ENCODE measurements around the gene HEATR1. TPM values are rescaled to one million over a fixed set of nuclear protein-coding genes. Genes with fewer than 3 reads are reported as not detected.
A peak's percentile ranks its signal among the peaks of the same experiment; 100 is the strongest.

HEATR1 gene
- total RNA-seq, 8 experiments from 2014 or later, result 17.4 to 51.4 (median 31.4) TPM

GRCh38 chr1:236530286-236530685 lies 74.0 kb downstream of the HEATR1 start:
- no peak for ATAC-seq (replicated peaks in 6 of 8)
- Histone ChIP-seq H3K4me3 (no peak overlapping the region), H3K4me1 (replicated peaks in 1 of 2) (peaks cover 0 to 5% of the 10 kb centered on the region in 2 donors), H3K27ac (no peak overlapping the region)
- in situ Hi-C loops (cut with MboI; ENCODE audit: low pct_unique_long_range_greater_than_20kb in 2 of 9, low sequenced_read_pairs in 9 of 9, unreplicated experiment in 9 of 9), result no loop called here
- WGBS, 10 experiments, result 70 to 100% (median 93%) methylated on average over 1 of the region's 1 CpG

GRCh38 chr1:236526079-236526478 lies 78.2 kb downstream of the HEATR1 start:
- ATAC-seq (replicated peaks in 6 of 8), result no peak
- in situ Hi-C loops (cut with MboI; ENCODE audit: low pct_unique_long_range_greater_than_20kb in 2 of 9, low sequenced_read_pairs in 9 of 9, unreplicated experiment in 9 of 9), result no loop called here
- no peak overlapping the region for H3K27ac ChIP-seq
- H3K4me1 ChIP-seq (replicated peaks in 1 of 2), result peaks cover 7 to 12% of the 10 kb centered on the region in 2 donors
- no peak overlapping the region for H3K4me3 ChIP-seq
- 80 to 100% (median 95%) methylated on average over 1 to 3 of the region's 3 CpGs for WGBS, 10 experiments

- ATAC-seq (replicated peaks in 6 of 8), result no peak
- Histone ChIP-seq H3K27ac (peak overlapping the region; percentile 3 to 48), H3K4me3 (peak overlapping the region; percentile 25 to 45 (median 34)), H3K4me1 (replicated peaks in 1 of 2) (peaks cover 7 to 12% of the 10 kb centered on the region in 2 donors)
- in situ Hi-C loops (cut with MboI; ENCODE audit: low pct_unique_long_range_greater_than_20kb in 2 of 9, low sequenced_read_pairs in 9 of 9, unreplicated experiment in 9 of 9), result no loop called here
- WGBS, 10 experiments, result 0 to 48% (median 6%) methylated on average over 2 to 3 of the region's 3 CpGs; no CpG with 5 or more reads in 1 of the 10 experiments
Measured at GRCh38 chr1:236524895-236525184, 79.5 kb downstream of the HEATR1 start.

- peaks cover 7 to 12% of the 10 kb centered on the region in 2 donors for H3K4me1 ChIP-seq (replicated peaks in 1 of 2)
- WGBS, 10 experiments, result 0 to 26% (median 2%) methylated on average over 4 to 23 of the region's 32 CpGs; no CpG with 5 or more reads in 1 of the 10 experiments
- peak overlapping the region; percentile 25 to 45 (median 34) for H3K4me3 ChIP-seq
- H3K27ac ChIP-seq, result peak overlapping the region; percentile 35 to 48
- in situ Hi-C loops (cut with MboI; ENCODE audit: low pct_unique_long_range_greater_than_20kb in 2 of 9, low sequenced_read_pairs in 9 of 9, unreplicated experiment in 9 of 9), result no loop called here
- ATAC-seq (replicated peaks in 6 of 8), result peak; percentile 65 to 94 (median 86)
Measured at GRCh38 chr1:236524142-236524894, 80.0 kb downstream of the HEATR1 start.

GRCh38 chr1:236523704-236524141 lies 80.6 kb downstream of the HEATR1 start, which contains the start of gene LGALS8:
TSS of gene LGALS8 (plus strand) at chr1:236523982. CDS start at chr1:236526071, 2,089 bp downstream.
- H3K4me3 ChIP-seq, result peak within 1 kb of the TSS; percentile 25 to 45 (median 34)
- peaks cover 7 to 12% of the 10 kb centered on the region in 2 donors for H3K4me1 ChIP-seq (replicated peaks in 1 of 2)
- ATAC-seq (replicated peaks in 6 of 8), result peak; percentile 60 to 87 (median 72)
- 7 to 70% (median 13%) methylated on average over 2 to 9 of the region's 35 CpGs; no CpG with 5 or more reads in 6 of the 10 experiments for WGBS, 10 experiments
- in situ Hi-C loops (cut with MboI; ENCODE audit: low pct_unique_long_range_greater_than_20kb in 2 of 9, low sequenced_read_pairs in 9 of 9, unreplicated experiment in 9 of 9), result no loop called here
- peak within 1 kb of the TSS; percentile 35 to 48 for H3K27ac ChIP-seq

- Histone ChIP-seq H3K4me1 (replicated peaks in 1 of 2) (peaks cover 7 to 12% of the 10 kb centered on the region in 2 donors), H3K4me3 (peak overlapping the region in 3 of 5 donors; percentile 34 to 45 (median 40)), H3K27ac (no peak overlapping the region)
- WGBS, 10 experiments, result 0 to 98% (median 78%) methylated on average over 1 to 13 of the region's 26 CpGs
- peak in 6 of 8 experiments; percentile 0 to 25 (median 8) for ATAC-seq (replicated peaks in 6 of 8)
- in situ Hi-C loops (cut with MboI; ENCODE audit: low pct_unique_long_range_greater_than_20kb in 2 of 9, low sequenced_read_pairs in 9 of 9, unreplicated experiment in 9 of 9), result no loop called here
Measured at GRCh38 chr1:236522937-236523703, 81.2 kb downstream of the HEATR1 start.

GRCh38 chr1:236520445-236521005 lies 83.8 kb downstream of the HEATR1 start:
- 19 to 93% (median 85%) methylated on average over 1 to 4 of the region's 4 CpGs; no CpG with 5 or more reads in 1 of the 10 experiments for WGBS, 10 experiments
- Histone ChIP-seq H3K4me3 (no peak overlapping the region), H3K27ac (no peak overlapping the region), H3K4me1 (replicated peaks in 1 of 2) (peaks cover 7 to 12% of the 10 kb centered on the region in 2 donors)
- in situ Hi-C loops (cut with MboI; ENCODE audit: low pct_unique_long_range_greater_than_20kb in 2 of 9, low sequenced_read_pairs in 9 of 9, unreplicated experiment in 9 of 9), result no loop called here
- no peak for ATAC-seq (replicated peaks in 6 of 8)

- 21 to 100% (median 90%) methylated on average over 2 to 5 of the region's 5 CpGs for WGBS, 10 experiments
- Histone ChIP-seq H3K4me3 (no peak overlapping the region), H3K4me1 (replicated peaks in 1 of 2) (no peaks in the 10 kb centered on the region), H3K27ac (no peak overlapping the region)
- in situ Hi-C loops (cut with MboI; ENCODE audit: low pct_unique_long_range_greater_than_20kb in 2 of 9, low sequenced_read_pairs in 9 of 9, unreplicated experiment in 9 of 9), result no loop called here
- ATAC-seq (replicated peaks in 6 of 8), result peak in 1 of 8 experiments; percentile 63
Measured at GRCh38 chr1:236518322-236518721, 86.0 kb downstream of the HEATR1 start.

GRCh38 chr1:236516929-236517704 lies 87.2 kb downstream of the HEATR1 start:
- no peak overlapping the region for H3K4me3 ChIP-seq
- 22 to 81% (median 58%) methylated on average over 2 to 8 of the region's 8 CpGs; no CpG with 5 or more reads in 1 of the 10 experiments for WGBS, 10 experiments
- ATAC-seq (replicated peaks in 6 of 8), result peak in 6 of 8 experiments; percentile 32 to 90 (median 45)
- H3K27ac ChIP-seq, result no peak overlapping the region
- H3K4me1 ChIP-seq (replicated peaks in 1 of 2), result no peaks in the 10 kb centered on the region
- in situ Hi-C loops (cut with MboI; ENCODE audit: low pct_unique_long_range_greater_than_20kb in 2 of 9, low sequenced_read_pairs in 9 of 9, unreplicated experiment in 9 of 9), result no loop called here

GRCh38 chr1:236515443-236515958 lies 88.8 kb downstream of the HEATR1 start:
- no peak overlapping the region for H3K27ac ChIP-seq
- H3K4me3 ChIP-seq, result no peak overlapping the region
- in situ Hi-C loops (cut with MboI; ENCODE audit: low pct_unique_long_range_greater_than_20kb in 2 of 9, low sequenced_read_pairs in 9 of 9, unreplicated experiment in 9 of 9), result no loop called here
- WGBS, 10 experiments, result 26 to 94% (median 83%) methylated on average over 1 to 4 of the region's 4 CpGs; no CpG with 5 or more reads in 1 of the 10 experiments
- no peak for ATAC-seq (replicated peaks in 6 of 8)
- H3K4me1 ChIP-seq (replicated peaks in 1 of 2), result no peaks in the 10 kb centered on the region

- no peak overlapping the region for H3K4me3 ChIP-seq
- no peak for ATAC-seq (replicated peaks in 6 of 8)
- no peaks in the 10 kb centered on the region for H3K4me1 ChIP-seq (replicated peaks in 1 of 2)
- no peak overlapping the region for H3K27ac ChIP-seq
- in situ Hi-C loops (cut with MboI; ENCODE audit: low pct_unique_long_range_greater_than_20kb in 2 of 9, low sequenced_read_pairs in 9 of 9, unreplicated experiment in 9 of 9), result no loop called here
- WGBS, 10 experiments, result 29 to 88% (median 70%) methylated on average over 2 to 4 of the region's 4 CpGs; no CpG with 5 or more reads in 1 of the 10 experiments
Measured at GRCh38 chr1:236514703-236515442, 89.4 kb downstream of the HEATR1 start.
